SK-N-SH treated with all-trans-retinoic acid at 6 μM for 48 hours (cell line): ENCODE results near the gene ZCCHC17.

Experiments
- TF ChIP-seq, protein P1 (sequence below): fragments of 250-450 bp; sonication (Bioruptor Pico); IDR thresholded peaks from 2 replicates; pipeline ENCODE4 v1.8.0; 2020; ENCODE audit warnings: mild to moderate bottlenecking, moderate library complexity, borderline replicate concordance
- TF ChIP-seq, protein P2 (sequence below): fragments of 250-450 bp; sonication (Bioruptor Pico); IDR thresholded peaks from 2 replicates; pipeline ENCODE4 v1.8.0; 2021; ENCODE audit warnings: low read depth, mild to moderate bottlenecking, moderate library complexity, borderline replicate concordance
- TF ChIP-seq, protein P3 (sequence below): fragments of 250-450 bp; sonication (Bioruptor Pico); IDR thresholded peaks from 2 replicates; pipeline ENCODE4 v1.5.1; 2020; ENCODE audit warnings: low read depth, mild to moderate bottlenecking, moderate library complexity

DNA sequence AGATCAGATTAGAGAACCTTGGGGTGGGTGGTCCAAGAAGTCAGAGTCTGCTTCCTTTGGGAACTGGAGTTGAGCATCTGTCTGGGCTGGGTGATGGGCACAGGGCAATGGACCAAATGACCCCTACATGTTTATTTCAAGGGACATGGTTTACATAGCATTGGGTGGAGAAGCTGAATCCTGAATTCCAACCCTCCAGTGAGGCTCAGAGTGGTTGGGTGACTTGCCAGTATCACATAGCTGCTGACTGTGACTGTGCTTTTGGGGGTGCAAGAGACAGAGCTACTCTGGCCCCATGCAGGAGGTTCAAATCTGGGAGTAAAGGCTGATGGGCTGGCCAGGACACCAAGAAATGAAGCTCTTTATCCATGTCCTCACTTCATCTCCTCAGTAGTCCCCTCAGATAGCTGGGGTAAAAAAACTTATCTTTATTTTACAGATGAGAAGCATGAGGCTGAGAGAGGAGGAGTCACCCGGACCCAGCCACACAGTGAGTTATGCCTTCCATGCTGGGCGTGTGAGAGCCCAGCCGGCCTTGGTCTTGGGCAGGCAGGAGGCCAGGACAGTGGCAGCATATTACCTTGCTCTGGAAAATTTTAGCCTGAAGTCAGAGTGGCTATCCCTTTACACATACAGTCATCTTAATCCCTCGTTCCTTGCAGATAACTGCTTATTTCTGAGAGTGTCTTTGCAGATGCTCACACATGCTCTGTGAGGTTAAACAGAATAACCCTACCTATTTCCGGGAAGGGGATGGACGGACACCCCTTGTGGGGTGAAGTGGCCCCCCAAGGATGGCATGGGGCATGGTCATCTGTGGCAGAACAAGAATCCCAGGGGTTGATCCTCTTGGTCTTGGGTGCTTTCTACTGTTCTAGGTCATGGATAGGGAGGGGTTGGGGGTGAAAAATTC is 113.4 kb downstream of the ZCCHC17 start:
- TF ChIP-seq, protein P1, sequence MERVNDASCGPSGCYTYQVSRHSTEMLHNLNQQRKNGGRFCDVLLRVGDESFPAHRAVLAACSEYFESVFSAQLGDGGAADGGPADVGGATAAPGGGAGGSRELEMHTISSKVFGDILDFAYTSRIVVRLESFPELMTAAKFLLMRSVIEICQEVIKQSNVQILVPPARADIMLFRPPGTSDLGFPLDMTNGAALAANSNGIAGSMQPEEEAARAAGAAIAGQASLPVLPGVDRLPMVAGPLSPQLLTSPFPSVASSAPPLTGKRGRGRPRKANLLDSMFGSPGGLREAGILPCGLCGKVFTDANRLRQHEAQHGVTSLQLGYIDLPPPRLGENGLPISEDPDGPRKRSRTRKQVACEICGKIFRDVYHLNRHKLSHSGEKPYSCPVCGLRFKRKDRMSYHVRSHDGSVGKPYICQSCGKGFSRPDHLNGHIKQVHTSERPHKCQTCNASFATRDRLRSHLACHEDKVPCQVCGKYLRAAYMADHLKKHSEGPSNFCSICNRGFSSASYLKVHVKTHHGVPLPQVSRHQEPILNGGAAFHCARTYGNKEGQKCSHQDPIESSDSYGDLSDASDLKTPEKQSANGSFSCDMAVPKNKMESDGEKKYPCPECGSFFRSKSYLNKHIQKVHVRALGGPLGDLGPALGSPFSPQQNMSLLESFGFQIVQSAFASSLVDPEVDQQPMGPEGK (CRISPR knock-in tag), result no peak
- TF ChIP-seq, protein P2, sequence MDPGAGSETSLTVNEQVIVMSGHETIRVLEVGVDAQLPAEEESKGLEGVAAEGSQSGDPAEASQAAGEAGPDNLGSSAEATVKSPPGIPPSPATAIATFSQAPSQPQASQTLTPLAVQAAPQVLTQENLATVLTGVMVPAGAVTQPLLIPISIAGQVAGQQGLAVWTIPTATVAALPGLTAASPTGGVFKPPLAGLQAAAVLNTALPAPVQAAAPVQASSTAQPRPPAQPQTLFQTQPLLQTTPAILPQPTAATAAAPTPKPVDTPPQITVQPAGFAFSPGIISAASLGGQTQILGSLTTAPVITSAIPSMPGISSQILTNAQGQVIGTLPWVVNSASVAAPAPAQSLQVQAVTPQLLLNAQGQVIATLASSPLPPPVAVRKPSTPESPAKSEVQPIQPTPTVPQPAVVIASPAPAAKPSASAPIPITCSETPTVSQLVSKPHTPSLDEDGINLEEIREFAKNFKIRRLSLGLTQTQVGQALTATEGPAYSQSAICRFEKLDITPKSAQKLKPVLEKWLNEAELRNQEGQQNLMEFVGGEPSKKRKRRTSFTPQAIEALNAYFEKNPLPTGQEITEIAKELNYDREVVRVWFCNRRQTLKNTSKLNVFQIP, result no peak
- TF ChIP-seq, protein P3, sequence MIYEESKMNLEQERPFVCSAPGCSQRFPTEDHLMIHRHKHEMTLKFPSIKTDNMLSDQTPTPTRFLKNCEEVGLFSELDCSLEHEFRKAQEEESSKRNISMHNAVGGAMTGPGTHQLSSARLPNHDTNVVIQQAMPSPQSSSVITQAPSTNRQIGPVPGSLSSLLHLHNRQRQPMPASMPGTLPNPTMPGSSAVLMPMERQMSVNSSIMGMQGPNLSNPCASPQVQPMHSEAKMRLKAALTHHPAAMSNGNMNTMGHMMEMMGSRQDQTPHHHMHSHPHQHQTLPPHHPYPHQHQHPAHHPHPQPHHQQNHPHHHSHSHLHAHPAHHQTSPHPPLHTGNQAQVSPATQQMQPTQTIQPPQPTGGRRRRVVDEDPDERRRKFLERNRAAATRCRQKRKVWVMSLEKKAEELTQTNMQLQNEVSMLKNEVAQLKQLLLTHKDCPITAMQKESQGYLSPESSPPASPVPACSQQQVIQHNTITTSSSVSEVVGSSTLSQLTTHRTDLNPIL, result no peak
